KMS-11 (cell line): ENCODE results near the gene BLOC1S3.

Experiments used
- H2AFZ ChIP-seq: fragments of 200-600 bp; sonication (generic); 2 replicates; pipeline ENCODE4 v1.6.1; 2016; ENCODE audit warnings: antibody characterized with exemption, mixed run types, low read depth
- H3K27ac ChIP-seq: fragments of 200-600 bp; sonication (generic); 2 replicates; pipeline ENCODE4 v1.6.1; 2016; ENCODE audit warnings: mild to moderate bottlenecking, mixed run types
- H3K27me3 ChIP-seq: fragments of 200-600 bp; sonication (generic); 2 replicates; pipeline ENCODE4 v1.6.1; 2017; ENCODE audit warnings: mild to moderate bottlenecking, low read depth, mixed run types, moderate library complexity; ENCODE audit not compliant: insufficient read depth
- H3K36me3 ChIP-seq: fragments of 200-600 bp; sonication (generic); 2 replicates; pipeline ENCODE4 v1.6.1; 2017; ENCODE audit warnings: mild to moderate bottlenecking, mixed run types; ENCODE audit not compliant: insufficient read depth
- H3K4me1 ChIP-seq: fragments of 200-600 bp; sonication (generic); 2 replicates; pipeline ENCODE4 v1.6.1; 2016; ENCODE audit warnings: mild to moderate bottlenecking, low read depth, mixed run types; ENCODE audit not compliant: poor library complexity, severe bottlenecking
- H3K4me2 ChIP-seq: fragments of 200-600 bp; sonication (generic); 2 replicates; pipeline ENCODE4 v1.7.0; 2016; ENCODE audit warnings: mild to moderate bottlenecking, mixed run types
- H3K4me3 ChIP-seq: fragments of 200-600 bp; sonication (generic); IDR thresholded peaks from 2 replicates; pipeline ENCODE4 v1.6.1; 2017; ENCODE audit warnings: low read depth, low read length, mixed read lengths; ENCODE audit not compliant: insufficient read depth
- H3K79me2 ChIP-seq: fragments of 200-600 bp; sonication (generic); 2 replicates; pipeline ENCODE4 v1.6.1; 2016; ENCODE audit warnings: low read depth, mixed run types; ENCODE audit not compliant: insufficient read depth
- H3K9ac ChIP-seq: fragments of 200-600 bp; sonication (generic); 2 replicates; pipeline ENCODE4 v1.6.1; 2016; ENCODE audit warnings: mild to moderate bottlenecking, mixed run types
- H4K20me1 ChIP-seq: fragments of 200-600 bp; sonication (generic); 2 replicates; pipeline ENCODE4 v1.6.1; 2016; ENCODE audit warnings: mild to moderate bottlenecking, mixed run types; ENCODE audit not compliant: insufficient read depth
- CTCF ChIP-seq: fragments of 200-600 bp; sonication (generic); conservative IDR thresholded peaks from 2 replicates; pipeline ENCODE4 v1.6.1; 2017; ENCODE audit warnings: low read depth, mild to moderate bottlenecking, antibody characterized with exemption, low read length, moderate library complexity, mixed read lengths

Gene BLOC1S3

GRCh38 chr19:45206328-45206727, 27.7 kb downstream of the BLOC1S3 start:
- H3K36me3 ChIP-seq, result no peaks in the 10 kb centered on the region
- no peak overlapping the region for H3K9ac ChIP-seq
- H4K20me1 ChIP-seq, result no peaks in the 10 kb centered on the region
- H3K27ac ChIP-seq, result no peak overlapping the region
- no peaks in the 10 kb centered on the region for H3K79me2 ChIP-seq
- no peak for TF ChIP-seq CTCF
- H2AFZ ChIP-seq, result no peak overlapping the region
- H3K4me2 ChIP-seq, result no peak overlapping the region
- H3K4me3 ChIP-seq, result no peak overlapping the region
- no peaks in the 10 kb centered on the region for H3K27me3 ChIP-seq
- H3K4me1 ChIP-seq, result no peaks in the 10 kb centered on the region

- no peak overlapping the region for H2AFZ ChIP-seq
- no peak overlapping the region for H3K27ac ChIP-seq
- no peak overlapping the region for H3K4me3 ChIP-seq
- H3K4me1 ChIP-seq, result no peaks in the 10 kb centered on the region
- H4K20me1 ChIP-seq, result no peaks in the 10 kb centered on the region
- H3K27me3 ChIP-seq, result peaks cover 4% of the 10 kb centered on the region; the same call in 1 of the 2 replicates
- H3K79me2 ChIP-seq, result no peaks in the 10 kb centered on the region
- TF ChIP-seq CTCF, result no peak
- H3K36me3 ChIP-seq, result no peaks in the 10 kb centered on the region
- no peak overlapping the region for H3K9ac ChIP-seq
- no peak overlapping the region for H3K4me2 ChIP-seq
Measured at GRCh38 chr19:45211751-45212381, 33.3 kb downstream of the BLOC1S3 start.

GRCh38 chr19:45213031-45213430, 34.4 kb downstream of the BLOC1S3 start:
- Histone ChIP-seq H3K4me2 (no peak overlapping the region), H3K4me3 (no peak overlapping the region), H3K27ac (no peak overlapping the region), H3K36me3 (no peaks in the 10 kb centered on the region), H3K27me3 (peaks cover 12% of the 10 kb centered on the region; the same call in 1 of the 2 replicates), H2AFZ (no peak overlapping the region), H4K20me1 (no peaks in the 10 kb centered on the region), H3K4me1 (no peaks in the 10 kb centered on the region), H3K79me2 (no peaks in the 10 kb centered on the region), H3K9ac (no peak overlapping the region)
- TF ChIP-seq CTCF, result no peak

- Histone ChIP-seq H2AFZ (no peak overlapping the region), H3K4me1 (no peaks in the 10 kb centered on the region), H3K4me3 (no peak overlapping the region), H3K36me3 (no peaks in the 10 kb centered on the region), H3K27ac (no peak overlapping the region), H3K79me2 (no peaks in the 10 kb centered on the region), H3K9ac (no peak overlapping the region), H3K27me3 (peaks cover 14% of the 10 kb centered on the region; the same call in 1 of the 2 replicates), H4K20me1 (no peaks in the 10 kb centered on the region), H3K4me2 (no peak overlapping the region)
- TF ChIP-seq CTCF, result no peak
Measured at GRCh38 chr19:45215391-45216191, 37.0 kb downstream of the BLOC1S3 start.
